ENCODE measurements around the gene SLC22A17.

The SLC22A17 gene

GRCh38 chr14:23307687-23308644 is 44.7 kb downstream of the SLC22A17 start:
- no peak for DNase-seq (ENCODE audit: low spot score)

- DNase-seq (ENCODE audit: low spot score), result no peak
Observed at GRCh38 chr14:23307146-23307530, 45.5 kb downstream of the SLC22A17 start.

- DNase-seq (ENCODE audit: low spot score), result peak; percentile 73
Observed at GRCh38 chr14:23306412-23307145, 46.1 kb downstream of the SLC22A17 start, which contains the start of gene BCL2L2. BCL2L2 (plus strand) TSS chr14:23306833; CDS start chr14:23307768, 935 bp downstream.

GRCh38 chr14:23302290-23303225 is 50.1 kb downstream of the SLC22A17 start, which contains the start of gene PPP1R3E:
PPP1R3E (minus strand) TSS chr14:23302859; CDS start chr14:23302576, 283 bp downstream.
- peak; percentile 67 for DNase-seq (ENCODE audit: low spot score)

GRCh38 chr14:23301969-23302289 is 50.8 kb downstream of the SLC22A17 start:
- no peak for DNase-seq (ENCODE audit: low spot score)

GRCh38 chr14:23301288-23301968 is 51.3 kb downstream of the SLC22A17 start:
- DNase-seq (ENCODE audit: low spot score), result peak; percentile 98

GRCh38 chr14:23300687-23301223 is 51.9 kb downstream of the SLC22A17 start:
- peak; percentile 73 for DNase-seq (ENCODE audit: low spot score)

GRCh38 chr14:23299986-23300686 is 52.6 kb downstream of the SLC22A17 start:
- DNase-seq (ENCODE audit: low spot score), result no peak

- DNase-seq (ENCODE audit: low spot score), result peak; percentile 80
Observed at GRCh38 chr14:23299211-23299957, 53.3 kb downstream of the SLC22A17 start.

GRCh38 chr14:23297611-23298277 is 54.9 kb downstream of the SLC22A17 start:
- DNase-seq (ENCODE audit: low spot score), result no peak

GRCh38 chr14:23297096-23297495 is 55.6 kb downstream of the SLC22A17 start:
- no peak for DNase-seq (ENCODE audit: low spot score)

All from hematopoietic multipotent progenitor cell treated with erythropoietin and hydrocortisone succinate and interleukin-3 and kit ligand, for 17 days (in vitro differentiated cells).